ENCODE measurements around the gene AGGF1.
"Not testable (repeated sequence)": the region's sequence is repeated elsewhere in the genome, so short reads cannot be mapped to it uniquely, and the experiment has no call there.

AGGF1 gene

GRCh38 chr5:76994337-76994736 lies 35.9 kb upstream of the AGGF1 start:
- TF ChIP-seq, protein P1, sequence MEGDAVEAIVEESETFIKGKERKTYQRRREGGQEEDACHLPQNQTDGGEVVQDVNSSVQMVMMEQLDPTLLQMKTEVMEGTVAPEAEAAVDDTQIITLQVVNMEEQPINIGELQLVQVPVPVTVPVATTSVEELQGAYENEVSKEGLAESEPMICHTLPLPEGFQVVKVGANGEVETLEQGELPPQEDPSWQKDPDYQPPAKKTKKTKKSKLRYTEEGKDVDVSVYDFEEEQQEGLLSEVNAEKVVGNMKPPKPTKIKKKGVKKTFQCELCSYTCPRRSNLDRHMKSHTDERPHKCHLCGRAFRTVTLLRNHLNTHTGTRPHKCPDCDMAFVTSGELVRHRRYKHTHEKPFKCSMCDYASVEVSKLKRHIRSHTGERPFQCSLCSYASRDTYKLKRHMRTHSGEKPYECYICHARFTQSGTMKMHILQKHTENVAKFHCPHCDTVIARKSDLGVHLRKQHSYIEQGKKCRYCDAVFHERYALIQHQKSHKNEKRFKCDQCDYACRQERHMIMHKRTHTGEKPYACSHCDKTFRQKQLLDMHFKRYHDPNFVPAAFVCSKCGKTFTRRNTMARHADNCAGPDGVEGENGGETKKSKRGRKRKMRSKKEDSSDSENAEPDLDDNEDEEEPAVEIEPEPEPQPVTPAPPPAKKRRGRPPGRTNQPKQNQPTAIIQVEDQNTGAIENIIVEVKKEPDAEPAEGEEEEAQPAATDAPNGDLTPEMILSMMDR (IDR thresholded peaks at IDR 0.05; ENCODE audit: borderline replicate concordance, insufficient read depth, low read depth, low read length), result no peak
- no peak overlapping the region for H3K4me3 ChIP-seq (ENCODE audit: low read depth, low read length)

GRCh38 chr5:76998251-76998650 lies 32.0 kb upstream of the AGGF1 start:
- H3K4me3 ChIP-seq (ENCODE audit: low read depth, low read length), result not testable (repeated sequence)

- H3K4me3 ChIP-seq (ENCODE audit: low read depth, low read length), result no peak overlapping the region
- TF ChIP-seq, protein P1 (IDR thresholded peaks at IDR 0.05; ENCODE audit: borderline replicate concordance, insufficient read depth, low read depth, low read length), result no peak
Observed at GRCh38 chr5:76999451-76999850, 30.8 kb upstream of the AGGF1 start.

- TF ChIP-seq, protein P1 (IDR thresholded peaks at IDR 0.05; ENCODE audit: borderline replicate concordance, insufficient read depth, low read depth, low read length), result no peak
- no peak overlapping the region for H3K4me3 ChIP-seq (ENCODE audit: low read depth, low read length)
Observed at GRCh38 chr5:77003246-77003645, 27.0 kb upstream of the AGGF1 start.

DNA sequence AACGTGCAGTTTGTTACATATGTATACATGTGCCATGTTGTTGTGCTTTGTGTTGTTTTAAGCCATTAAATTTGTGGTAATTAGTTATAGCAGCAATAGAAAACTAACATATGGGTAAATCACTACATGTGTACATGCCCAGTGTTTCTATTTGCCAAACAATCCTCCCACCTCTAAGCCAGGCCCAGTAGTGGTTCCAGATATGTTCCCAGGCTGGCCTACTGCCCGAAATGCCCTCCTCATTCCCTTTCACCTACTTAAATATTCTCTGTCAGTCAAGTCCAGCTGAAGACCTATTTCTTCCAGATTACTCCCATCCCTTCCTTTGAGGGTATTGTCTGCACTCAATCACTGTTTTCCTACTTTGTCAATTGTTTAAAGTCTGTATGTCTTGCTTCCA lies 24.1 kb upstream of the AGGF1 start:
- TF ChIP-seq, protein P1 (IDR thresholded peaks at IDR 0.05; ENCODE audit: borderline replicate concordance, insufficient read depth, low read depth, low read length), result no peak
- H3K4me3 ChIP-seq (ENCODE audit: low read depth, low read length), result no peak overlapping the region

DNA sequence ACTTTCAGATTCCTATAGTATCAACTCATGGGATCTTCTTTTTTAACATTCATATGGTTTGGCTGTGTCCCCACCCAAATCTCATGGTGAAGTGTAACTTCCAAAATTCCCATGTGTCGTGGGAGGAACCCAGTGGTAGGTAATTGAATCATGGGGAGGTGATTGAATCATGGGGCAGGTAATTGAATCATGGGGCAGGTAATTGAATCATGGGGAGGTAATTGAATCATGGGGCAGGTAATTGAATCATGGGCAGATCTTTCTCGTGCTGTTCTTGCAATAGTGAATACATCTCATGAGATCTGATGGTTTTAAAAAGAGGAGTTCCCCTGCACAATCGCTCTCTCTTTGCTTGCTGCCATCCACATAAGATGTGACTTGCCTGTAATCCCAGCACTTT lies 21.8 kb upstream of the AGGF1 start:
- H3K4me3 ChIP-seq (ENCODE audit: low read depth, low read length), result no peak overlapping the region
- TF ChIP-seq, protein P1 (IDR thresholded peaks at IDR 0.05; ENCODE audit: borderline replicate concordance, insufficient read depth, low read depth, low read length), result no peak

GRCh38 chr5:77010243-77010642 lies 20.0 kb upstream of the AGGF1 start:
- TF ChIP-seq, protein P1 (IDR thresholded peaks at IDR 0.05; ENCODE audit: borderline replicate concordance, insufficient read depth, low read depth, low read length), result no peak
- no peak overlapping the region for H3K4me3 ChIP-seq (ENCODE audit: low read depth, low read length)

DNA sequence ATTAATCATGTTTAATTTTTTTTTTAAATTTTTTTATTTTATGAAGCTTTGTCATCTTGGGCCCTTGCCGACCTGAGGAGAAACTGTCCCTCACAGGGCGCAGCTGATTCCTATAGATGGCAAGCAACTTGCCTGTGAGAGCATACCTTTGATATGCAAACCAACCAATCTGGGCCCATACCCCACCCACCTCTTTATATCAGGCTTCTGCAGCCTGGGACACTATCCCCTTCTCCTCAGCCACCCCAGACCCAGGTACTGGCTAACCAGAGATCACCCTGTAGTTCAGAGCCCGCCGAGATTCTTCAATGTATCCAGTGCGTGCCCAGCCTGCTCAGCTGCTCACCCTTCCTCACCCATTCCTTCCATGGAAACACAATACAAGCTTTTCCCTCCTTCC lies 18.7 kb upstream of the AGGF1 start:
- TF ChIP-seq, protein P1 (IDR thresholded peaks at IDR 0.05; ENCODE audit: borderline replicate concordance, insufficient read depth, low read depth, low read length), result no peak
- H3K4me3 ChIP-seq (ENCODE audit: low read depth, low read length), result no peak overlapping the region

All from GM12875 (cell line).